Prostate gland (tissue), 2 donors: ENCODE measurements around the gene ANKIB1.

Source experiments
- POLR2A ChIP-seq: fragments of 450-650 bp; IDR thresholded peaks from one replicate; pipeline ENCODE4 v1.6.1; 2016; ENCODE audit warnings: antibody characterized with exemption, mild to moderate bottlenecking
- POLR2AphosphoS5 ChIP-seq: sonication (generic); formaldehyde crosslinking; IDR thresholded peaks from one replicate; pipeline ENCODE4 v1.6.1; 2017; ENCODE audit warnings: antibody characterized with exemption
- TF ChIP-seq, protein P1 (sequence below), 4 experiments: fragments of 200-600 bp in 2 of 4; fragments of 450-650 bp in 2 of 4; sonication (generic) in 2 of 4; IDR thresholded peaks; 1 replicate in 3 of 4; 2 replicates in 1 of 4; pipeline ENCODE4 v1.5.1; 2016 to 2019; ENCODE audit warnings: antibody characterized with exemption in 4 of 4, mild to moderate bottlenecking in 2 of 4, moderate library complexity in 2 of 4

DNA sequence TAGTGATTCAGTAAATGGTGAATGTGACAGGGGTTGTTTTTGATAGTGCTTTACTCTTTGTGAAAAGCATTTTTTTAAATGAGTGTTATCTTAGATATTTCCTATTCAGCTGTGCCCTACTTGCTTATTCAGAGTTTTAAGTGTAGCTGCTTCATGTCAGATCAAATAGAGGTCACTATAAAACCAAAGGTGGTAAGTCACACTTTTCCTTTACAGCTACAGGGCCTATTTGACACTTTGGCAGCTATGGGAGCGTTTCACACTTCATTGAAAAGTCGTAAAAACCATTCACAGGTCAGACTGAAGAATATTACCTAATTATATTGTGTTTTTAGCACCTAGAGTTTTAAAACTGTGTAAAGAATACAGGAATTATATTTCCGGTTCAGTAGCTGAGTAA is 67.3 kb downstream of the ANKIB1 start:
- TF ChIP-seq, protein P1, sequence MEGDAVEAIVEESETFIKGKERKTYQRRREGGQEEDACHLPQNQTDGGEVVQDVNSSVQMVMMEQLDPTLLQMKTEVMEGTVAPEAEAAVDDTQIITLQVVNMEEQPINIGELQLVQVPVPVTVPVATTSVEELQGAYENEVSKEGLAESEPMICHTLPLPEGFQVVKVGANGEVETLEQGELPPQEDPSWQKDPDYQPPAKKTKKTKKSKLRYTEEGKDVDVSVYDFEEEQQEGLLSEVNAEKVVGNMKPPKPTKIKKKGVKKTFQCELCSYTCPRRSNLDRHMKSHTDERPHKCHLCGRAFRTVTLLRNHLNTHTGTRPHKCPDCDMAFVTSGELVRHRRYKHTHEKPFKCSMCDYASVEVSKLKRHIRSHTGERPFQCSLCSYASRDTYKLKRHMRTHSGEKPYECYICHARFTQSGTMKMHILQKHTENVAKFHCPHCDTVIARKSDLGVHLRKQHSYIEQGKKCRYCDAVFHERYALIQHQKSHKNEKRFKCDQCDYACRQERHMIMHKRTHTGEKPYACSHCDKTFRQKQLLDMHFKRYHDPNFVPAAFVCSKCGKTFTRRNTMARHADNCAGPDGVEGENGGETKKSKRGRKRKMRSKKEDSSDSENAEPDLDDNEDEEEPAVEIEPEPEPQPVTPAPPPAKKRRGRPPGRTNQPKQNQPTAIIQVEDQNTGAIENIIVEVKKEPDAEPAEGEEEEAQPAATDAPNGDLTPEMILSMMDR (IDR thresholded peaks at IDR 0.05) = no peak
- TF ChIP-seq POLR2A (no peak), POLR2AphosphoS5 (no peak)
